IPS-15b (cell line): Measurements from ENCODE around the gene NSG1.

Experiments
- H3K27me3 ChIP-seq: one replicate; pipeline ENCODE4 v1.6.1; 2013; ENCODE audit warnings: low read length; ENCODE audit not compliant: control insufficient read depth, insufficient read depth
- H3K36me3 ChIP-seq: one replicate; pipeline ENCODE4 v1.6.1; 2013; ENCODE audit warnings: low read length; ENCODE audit not compliant: control insufficient read depth, insufficient read depth
- H3K4me1 ChIP-seq: one replicate; pipeline ENCODE4 v1.6.1; 2013; ENCODE audit warnings: mild to moderate bottlenecking, low read length; ENCODE audit not compliant: control insufficient read depth, insufficient read depth
- H3K4me3 ChIP-seq: one replicate; pipeline ENCODE4 v1.5.1; 2013; ENCODE audit warnings: low read depth, low read length
- H3K9ac ChIP-seq: one replicate; pipeline ENCODE4 v1.6.1; 2013; ENCODE audit warnings: low read depth, mild to moderate bottlenecking, low read length
- H3K9me3 ChIP-seq: one replicate; pipeline ENCODE4 v1.6.1; 2013; ENCODE audit warnings: mild to moderate bottlenecking, low read length; ENCODE audit not compliant: control insufficient read depth, insufficient read depth

The NSG1 gene

GRCh38 chr4:4405358-4405962, 18.6 kb downstream of the NSG1 start:
- Histone ChIP-seq H3K9me3 (no peaks in the 10 kb centered on the region), H3K36me3 (peaks cover 7% of the 10 kb centered on the region), H3K4me1 (no peaks in the 10 kb centered on the region), H3K9ac (no peak overlapping the region), H3K4me3 (no peak overlapping the region), H3K27me3 (no peaks in the 10 kb centered on the region)

- H3K36me3 ChIP-seq: peaks cover 7% of the 10 kb centered on the region
- H3K9ac ChIP-seq: no peak overlapping the region
- H3K4me3 ChIP-seq: no peak overlapping the region
- H3K4me1 ChIP-seq: no peaks in the 10 kb centered on the region
- no peaks in the 10 kb centered on the region for H3K27me3 ChIP-seq
- H3K9me3 ChIP-seq: no peaks in the 10 kb centered on the region
Observed at GRCh38 chr4:4406455-4407298, 19.8 kb downstream of the NSG1 start.

GRCh38 chr4:4407299-4408131, 20.6 kb downstream of the NSG1 start:
- no peaks in the 10 kb centered on the region for H3K27me3 ChIP-seq
- no peaks in the 10 kb centered on the region for H3K4me1 ChIP-seq
- peaks cover 7% of the 10 kb centered on the region for H3K36me3 ChIP-seq
- no peak overlapping the region for H3K9ac ChIP-seq
- H3K4me3 ChIP-seq: no peak overlapping the region
- H3K9me3 ChIP-seq: no peaks in the 10 kb centered on the region

- Histone ChIP-seq H3K27me3 (no peaks in the 10 kb centered on the region), H3K9ac (no peak overlapping the region), H3K4me3 (no peak overlapping the region), H3K4me1 (no peaks in the 10 kb centered on the region), H3K9me3 (no peaks in the 10 kb centered on the region), H3K36me3 (peaks cover 7% of the 10 kb centered on the region)
Observed at GRCh38 chr4:4408132-4408523, 21.2 kb downstream of the NSG1 start.

GRCh38 chr4:4408576-4409335, 21.9 kb downstream of the NSG1 start:
- no peaks in the 10 kb centered on the region for H3K27me3 ChIP-seq

GRCh38 chr4:4409416-4410115, 22.7 kb downstream of the NSG1 start:
- Histone ChIP-seq H3K4me1 (no peaks in the 10 kb centered on the region), H3K27me3 (no peaks in the 10 kb centered on the region), H3K4me3 (no peak overlapping the region), H3K36me3 (peaks cover 7% of the 10 kb centered on the region), H3K9ac (no peak overlapping the region), H3K9me3 (no peaks in the 10 kb centered on the region)

More at GRCh38 chr4:4408576-4409335, 21.9 kb downstream of the NSG1 start:
- no peak overlapping the region for H3K9ac ChIP-seq
- H3K4me3 ChIP-seq: no peak overlapping the region
- H3K4me1 ChIP-seq: no peaks in the 10 kb centered on the region
- peaks cover 7% of the 10 kb centered on the region for H3K36me3 ChIP-seq
- H3K9me3 ChIP-seq: no peaks in the 10 kb centered on the region

- Histone ChIP-seq H3K36me3 (peaks cover 11% of the 10 kb centered on the region), H3K27me3 (no peaks in the 10 kb centered on the region), H3K4me1 (no peaks in the 10 kb centered on the region), H3K9me3 (no peaks in the 10 kb centered on the region), H3K9ac (no peak overlapping the region), H3K4me3 (no peak overlapping the region)
Observed at GRCh38 chr4:4410271-4410670, 23.4 kb downstream of the NSG1 start.

GRCh38 chr4:4411906-4412305, 25.0 kb downstream of the NSG1 start:
- Histone ChIP-seq H3K9ac (no peak overlapping the region), H3K9me3 (no peaks in the 10 kb centered on the region), H3K4me1 (no peaks in the 10 kb centered on the region), H3K4me3 (no peak overlapping the region), H3K36me3 (peaks cover 11% of the 10 kb centered on the region), H3K27me3 (no peaks in the 10 kb centered on the region)

- Histone ChIP-seq H3K9me3 (no peaks in the 10 kb centered on the region), H3K4me1 (no peaks in the 10 kb centered on the region), H3K9ac (no peak overlapping the region), H3K27me3 (no peaks in the 10 kb centered on the region), H3K36me3 (peaks cover 11% of the 10 kb centered on the region), H3K4me3 (no peak overlapping the region)
Observed at GRCh38 chr4:4412641-4413372, 25.9 kb downstream of the NSG1 start.

- Histone ChIP-seq H3K27me3 (no peaks in the 10 kb centered on the region), H3K4me3 (no peak overlapping the region), H3K4me1 (no peaks in the 10 kb centered on the region), H3K9ac (no peak overlapping the region), H3K36me3 (peaks cover 11% of the 10 kb centered on the region), H3K9me3 (no peaks in the 10 kb centered on the region)
Observed at GRCh38 chr4:4413373-4413725, 26.4 kb downstream of the NSG1 start.
